CD14-positive monocyte (primary cell): ENCODE measurements around the gene IL1RL1. TPM values are rescaled to one million over a fixed set of nuclear protein-coding genes. Genes with fewer than 3 reads are reported as not detected.

ENCODE experiments used
- DNase-seq, 3 donors: peaks; one replicate each; pipeline ENCODE4 v3.0.0-alpha.2; 2011 to 2022
- H2AFZ ChIP-seq: 2 replicates; pipeline ENCODE4 v1.6.0; 2012; ENCODE audit warnings: mild to moderate bottlenecking, low read depth, low read length, inconsistent platforms; ENCODE audit not compliant: insufficient read depth, poor library complexity, severe bottlenecking
- H3K27ac ChIP-seq, 2 donors: 1 replicate in 1 of 2; 2 replicates in 1 of 2; pipeline ENCODE4 v1.5.1; 2012 to 2013; ENCODE audit warnings: low read length in 2 of 2, control low read depth in 1 of 2, inconsistent platforms in 1 of 2, low read depth in 1 of 2, mild to moderate bottlenecking in 1 of 2
- H3K27me3 ChIP-seq, 2 donors: one replicate each; pipeline versions ENCODE4 v1.6.0 to v1.6.1; 2011 to 2013; ENCODE audit warnings: low read length in 2 of 2; ENCODE audit not compliant: control insufficient read depth in 2 of 2, insufficient read depth in 2 of 2
- H3K36me3 ChIP-seq, 2 donors: replicated peaks in 1 of 2; 1 replicate in 1 of 2; 2 replicates in 1 of 2; pipeline versions ENCODE4 v1.5.1 to v1.6.1; 2012 to 2013; ENCODE audit warnings: low read length in 2 of 2, control low read depth in 1 of 2, inconsistent platforms in 1 of 2, mild to moderate bottlenecking in 1 of 2; ENCODE audit not compliant: insufficient read depth in 2 of 2, control insufficient read depth in 1 of 2
- H3K4me1 ChIP-seq, 2 donors: 1 replicate in 1 of 2; 2 replicates in 1 of 2; pipeline versions ENCODE4 v1.5.1 to v1.6.1; 2012 to 2013; ENCODE audit warnings: low read length in 2 of 2, control low read depth in 1 of 2, inconsistent platforms in 1 of 2, mild to moderate bottlenecking in 1 of 2, moderate library complexity in 1 of 2; ENCODE audit not compliant: insufficient read depth in 2 of 2, control insufficient read depth in 1 of 2
- H3K4me2 ChIP-seq: replicated peaks from 2 replicates; pipeline ENCODE3; 2012; ENCODE audit warnings: low read length, moderate library complexity, mild to moderate bottlenecking; ENCODE audit not compliant: poor library complexity, severe bottlenecking; ENCODE audit errors: extremely low read depth
- H3K4me3 ChIP-seq, 3 experiments: fragments of 200-600 bp in 1 of 3; sonication (generic) in 1 of 3; replicated peaks in 1 of 3; 1 replicate in 2 of 3; 2 replicates in 1 of 3; pipeline ENCODE4 v1.5.1; 2011 to 2013; ENCODE audit warnings: low read length in 3 of 3, mild to moderate bottlenecking in 3 of 3, control low read depth in 2 of 3, low read depth in 2 of 3, inconsistent platforms in 1 of 3, moderate library complexity in 1 of 3
- H3K79me2 ChIP-seq: 2 replicates; pipeline ENCODE4 v1.6.0; 2012; ENCODE audit warnings: mild to moderate bottlenecking, control low read depth, inconsistent platforms, low read length, moderate library complexity; ENCODE audit not compliant: insufficient read depth
- H3K9ac ChIP-seq: 2 replicates; pipeline ENCODE4 v1.6.0; 2017; ENCODE audit warnings: low read length, mild to moderate bottlenecking; ENCODE audit not compliant: insufficient read depth, poor library complexity, severe bottlenecking
- H3K9me3 ChIP-seq, 2 donors: replicated peaks in 1 of 2; 1 replicate in 1 of 2; 2 replicates in 1 of 2; pipeline versions ENCODE4 v1.5.1 to v1.6.1; 2012 to 2013; ENCODE audit warnings: low read length in 2 of 2, control low read depth in 1 of 2; ENCODE audit not compliant: control insufficient read depth in 1 of 2, insufficient read depth in 1 of 2
- H4K20me1 ChIP-seq: 2 replicates; pipeline ENCODE4 v1.6.0; 2012; ENCODE audit warnings: mild to moderate bottlenecking, low read length, control low read depth, moderate library complexity; ENCODE audit not compliant: insufficient read depth
- H3K27ac Mint-ChIP-seq, 7 donors: one replicate each; pipeline ENCODE4 v1.8.0; 2020; ENCODE audit warnings: mild to moderate bottlenecking in 7 of 7, mixed read lengths in 7 of 7, moderate library complexity in 6 of 7, inconsistent platforms in 2 of 7
- H3K27me3 Mint-ChIP-seq, 3 donors: one replicate each; pipeline ENCODE4 v1.8.0; 2021 to 2022; ENCODE audit warnings: low read depth in 3 of 3, mild to moderate bottlenecking in 3 of 3, mixed read lengths in 3 of 3, moderate library complexity in 3 of 3, inconsistent platforms in 1 of 3
- H3K36me3 Mint-ChIP-seq, 2 donors: one replicate each; pipeline ENCODE4 v1.8.0; 2020; ENCODE audit warnings: mixed read lengths in 2 of 2, inconsistent platforms in 1 of 2, mild to moderate bottlenecking in 1 of 2
- H3K4me1 Mint-ChIP-seq: one replicate; pipeline ENCODE4 v1.8.0; 2020; ENCODE audit warnings: mild to moderate bottlenecking, mixed read lengths
- H3K4me3 Mint-ChIP-seq, 2 donors: one replicate each; pipeline ENCODE4 v1.8.0; 2020; ENCODE audit warnings: mild to moderate bottlenecking in 2 of 2, mixed read lengths in 2 of 2, moderate library complexity in 1 of 2
- H3K9me3 Mint-ChIP-seq, 7 donors: one replicate each; pipeline ENCODE4 v1.8.0; 2020 to 2022; ENCODE audit warnings: mixed read lengths in 7 of 7, mild to moderate bottlenecking in 6 of 7, moderate library complexity in 6 of 7, inconsistent platforms in 2 of 7
- WGBS: methylation state at CpG from one replicate; pipeline ENCODE4 v1.1.5; 2013; ENCODE audit warnings: missing lambda C conversion rate; ENCODE audit not compliant: insufficient coverage; 5-methylcytosine and 5-hydroxymethylcytosine counted together
- intact Hi-C, 2 donors: fragments of 100-400 bp; cut with micrococcal nuclease; formaldehyde crosslinking; loops; one replicate each; pipeline versions ENCODE4 v1.15.0 to v1.15.1; 2023
- polyA plus RNA-seq, 3 donors: library from polyadenylated mRNA; depleted of rRNA in 1 of 3; unstranded in 2 of 3; stranded (reverse) in 1 of 3; fragments of 300-500 nt in 2 of 3; fragments of >200 nt in 1 of 3; fragmentation: Illumina TruSeq in 2 of 3; gene quantifications; 1 replicate in 2 of 3; 2 replicates in 1 of 3; pipeline ENCODE4 v1.2.3, GENCODE V29; 2012 to 2021
- TF ChIP-seq, protein P1 (sequence below): fragments of 200-600 bp; IDR thresholded peaks from one replicate; pipeline ENCODE4 v1.8.0; 2022; ENCODE audit warnings: antibody characterized with exemption, mild to moderate bottlenecking

IL1RL1 gene
- polyA plus RNA-seq, 3 donors, result not detected

DNA sequence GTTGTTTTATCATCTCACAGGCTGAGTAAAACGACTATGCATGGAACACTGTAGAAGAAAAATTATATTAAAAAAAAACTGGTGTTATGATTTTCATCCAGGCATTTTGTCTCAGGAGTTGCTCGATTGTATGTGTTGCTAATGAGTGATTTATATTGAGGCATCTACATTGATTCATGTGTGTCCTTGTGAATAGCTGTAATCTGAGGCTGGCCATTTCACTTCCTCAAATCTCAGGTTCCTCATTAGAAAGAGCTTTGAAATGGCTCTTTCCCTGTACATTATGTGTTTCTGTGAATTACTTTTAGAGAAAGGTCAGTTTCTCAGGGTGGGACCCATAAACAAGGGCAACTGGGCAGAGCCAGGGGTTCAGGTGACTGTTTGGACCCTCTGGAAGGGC is 46.6 kb downstream of the IL1RL1 start:
- WGBS, result no CpG with 5 or more reads among the region's 2 CpGs
- no peak overlapping the region for H3K27ac ChIP-seq
- H3K4me1 Mint-ChIP-seq, result peaks cover 21% of the 10 kb centered on the region

DNA sequence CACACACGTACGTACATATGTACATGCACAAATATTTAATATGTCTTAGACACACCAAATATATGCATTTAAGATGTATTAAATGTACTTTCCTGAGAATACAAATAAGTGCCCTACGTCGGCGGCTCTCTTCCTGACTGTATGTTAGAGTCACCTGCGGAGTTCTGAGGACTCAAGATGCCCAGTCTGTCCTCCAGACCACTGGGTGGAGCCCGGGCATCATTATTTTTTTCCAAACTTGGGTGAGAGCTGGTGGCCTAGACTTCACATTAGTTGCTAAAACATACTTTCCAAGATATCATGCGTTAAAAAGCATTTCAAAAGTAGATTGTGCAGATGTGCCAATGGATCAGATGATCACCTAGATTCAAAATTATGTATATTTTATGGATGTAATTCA is 47.1 kb downstream of the IL1RL1 start:
- H3K9me3 Mint-ChIP-seq, result peaks cover 0 to 4% (median 0%) of the 10 kb centered on the region in 7 donors
- peaks cover 21% of the 10 kb centered on the region for H3K4me1 Mint-ChIP-seq
- Histone ChIP-seq H3K9me3 (no peaks in the 10 kb centered on the region), H3K9ac (no peak overlapping the region), H3K4me3 (no peak overlapping the region), H3K27ac (no peak overlapping the region), H3K27me3 (peaks cover 9 to 22% of the 10 kb centered on the region in 2 donors), H3K79me2 (no peaks in the 10 kb centered on the region), H3K4me1 (peaks cover 21 to 33% of the 10 kb centered on the region in 2 donors), H4K20me1 (no peaks in the 10 kb centered on the region), H3K36me3 (no peaks in the 10 kb centered on the region), H3K4me2 (no peak overlapping the region), H2AFZ (no peak overlapping the region)
- DNase-seq, result no peak
- no peaks in the 10 kb centered on the region for H3K36me3 Mint-ChIP-seq
- TF ChIP-seq, protein P1, sequence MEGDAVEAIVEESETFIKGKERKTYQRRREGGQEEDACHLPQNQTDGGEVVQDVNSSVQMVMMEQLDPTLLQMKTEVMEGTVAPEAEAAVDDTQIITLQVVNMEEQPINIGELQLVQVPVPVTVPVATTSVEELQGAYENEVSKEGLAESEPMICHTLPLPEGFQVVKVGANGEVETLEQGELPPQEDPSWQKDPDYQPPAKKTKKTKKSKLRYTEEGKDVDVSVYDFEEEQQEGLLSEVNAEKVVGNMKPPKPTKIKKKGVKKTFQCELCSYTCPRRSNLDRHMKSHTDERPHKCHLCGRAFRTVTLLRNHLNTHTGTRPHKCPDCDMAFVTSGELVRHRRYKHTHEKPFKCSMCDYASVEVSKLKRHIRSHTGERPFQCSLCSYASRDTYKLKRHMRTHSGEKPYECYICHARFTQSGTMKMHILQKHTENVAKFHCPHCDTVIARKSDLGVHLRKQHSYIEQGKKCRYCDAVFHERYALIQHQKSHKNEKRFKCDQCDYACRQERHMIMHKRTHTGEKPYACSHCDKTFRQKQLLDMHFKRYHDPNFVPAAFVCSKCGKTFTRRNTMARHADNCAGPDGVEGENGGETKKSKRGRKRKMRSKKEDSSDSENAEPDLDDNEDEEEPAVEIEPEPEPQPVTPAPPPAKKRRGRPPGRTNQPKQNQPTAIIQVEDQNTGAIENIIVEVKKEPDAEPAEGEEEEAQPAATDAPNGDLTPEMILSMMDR, result no peak
- no peak overlapping the region for H3K4me3 Mint-ChIP-seq
- 88% methylated on average over 4 of the region's 8 CpGs for WGBS
- peaks cover 27 to 35% (median 30%) of the 10 kb centered on the region in 3 donors for H3K27me3 Mint-ChIP-seq
- intact Hi-C loops, result loop anchor here (5.0 kb wide), 2 partner anchors 106 to 111 kb away; no protein-coding TSS in a partner anchor
- H3K27ac Mint-ChIP-seq, result no peak overlapping the region

More for the DNA sequence above, 46.6 kb downstream of the IL1RL1 start:
- H2AFZ ChIP-seq, result peak overlapping the region; percentile 51
- peaks cover 21 to 33% of the 10 kb centered on the region in 2 donors for H3K4me1 ChIP-seq
- no peak overlapping the region for H3K9ac ChIP-seq
- H3K27me3 ChIP-seq, result peaks cover 9 to 22% of the 10 kb centered on the region in 2 donors
- Mint-ChIP-seq H3K9me3 (peaks cover 0 to 4% (median 0%) of the 10 kb centered on the region in 7 donors), H3K36me3 (no peaks in the 10 kb centered on the region), H3K27me3 (peaks cover 27 to 35% (median 30%) of the 10 kb centered on the region in 3 donors), H3K27ac (no peak overlapping the region), H3K4me3 (peak overlapping the region in 1 of 2 donors; percentile 93)
- no peak overlapping the region for H3K4me2 ChIP-seq
- no peaks in the 10 kb centered on the region for H3K79me2 ChIP-seq
- TF ChIP-seq, protein P1, result no peak
- peak; percentile 57 to 70 (median 64) for DNase-seq
- H3K9me3 ChIP-seq, result no peaks in the 10 kb centered on the region
- intact Hi-C loops, result loop anchor here (5.0 kb wide), 2 partner anchors 106 to 111 kb away; no protein-coding TSS in a partner anchor
- H3K36me3 ChIP-seq, result no peaks in the 10 kb centered on the region
- no peak overlapping the region for H3K4me3 ChIP-seq
- H4K20me1 ChIP-seq, result no peaks in the 10 kb centered on the region
